Urinary bladder (tissue), 4 donors: ENCODE measurements around the gene ADAM17. TPM values are rescaled to one million over a fixed set of nuclear protein-coding genes. Genes with fewer than 3 reads are reported as not detected.

Source experiments
- DNase-seq: peaks from one replicate; pipeline ENCODE4 v3.0.0-alpha.2; 2015; ENCODE audit errors: extremely low spot score
- H3K27ac ChIP-seq: one replicate; pipeline ENCODE4 v1.5.1; 2013; ENCODE audit warnings: low read depth, mild to moderate bottlenecking, moderate library complexity
- H3K36me3 ChIP-seq: one replicate; pipeline ENCODE4 v1.6.1; 2013; ENCODE audit warnings: mild to moderate bottlenecking, moderate library complexity; ENCODE audit not compliant: insufficient read depth
- H3K4me1 ChIP-seq: one replicate; pipeline ENCODE4 v1.6.1; 2013; ENCODE audit warnings: mild to moderate bottlenecking, moderate library complexity; ENCODE audit not compliant: insufficient read depth
- H3K4me3 ChIP-seq: one replicate; pipeline ENCODE4 v1.5.1; 2013; ENCODE audit warnings: low read depth, low read length
- WGBS: extraction: QIAGEN DNeasy Blood & Tissue Kit; methylation state at CpG from one replicate; pipeline ENCODE4 v1.1.7; 2013; 5-methylcytosine and 5-hydroxymethylcytosine counted together
- polyA plus RNA-seq: library from polyadenylated mRNA; stranded (reverse); fragments of 200-250 nt; gene quantifications from one replicate; pipeline ENCODE4 v1.2.3, GENCODE V29; 2013
- total RNA-seq: library from RNA; depleted of rRNA; stranded (reverse); fragments of >200 nt; gene quantifications from one replicate; pipeline ENCODE4 v1.2.3, GENCODE V29; 2014
- donor health status: healthy with polysubstance abuse.
- donor health status: healthy.

Gene ADAM17
- total and polyA plus RNA-seq, 2 donors: 10.4 to 40.0 TPM

GRCh38 chr2:9462886-9463697, 92.5 kb downstream of the ADAM17 start:
- peaks cover 2% of the 10 kb centered on the region for H3K36me3 ChIP-seq
- no peaks in the 10 kb centered on the region for H3K4me1 ChIP-seq
- no peak overlapping the region for H3K27ac ChIP-seq
- DNase-seq: no peak
- 72% methylated on average over 6 of the region's 6 CpGs for WGBS
- no peak overlapping the region for H3K4me3 ChIP-seq

GRCh38 chr2:9462313-9462712, 93.3 kb downstream of the ADAM17 start:
- no peak for DNase-seq
- WGBS: 89% methylated on average over 5 of the region's 5 CpGs
- Histone ChIP-seq H3K4me3 (no peak overlapping the region), H3K36me3 (peaks cover 2% of the 10 kb centered on the region), H3K4me1 (no peaks in the 10 kb centered on the region), H3K27ac (no peak overlapping the region)

- peaks cover 2% of the 10 kb centered on the region for H3K36me3 ChIP-seq
- H3K4me3 ChIP-seq: no peak overlapping the region
- DNase-seq: no peak
- no peak overlapping the region for H3K27ac ChIP-seq
- WGBS: 86% methylated on average over 3 of the region's 3 CpGs
- no peaks in the 10 kb centered on the region for H3K4me1 ChIP-seq
Measured at GRCh38 chr2:9461079-9461478, 94.6 kb downstream of the ADAM17 start.

GRCh38 chr2:9460441-9461017, 95.1 kb downstream of the ADAM17 start:
- DNase-seq: no peak
- 93% methylated on average over 3 of the region's 3 CpGs for WGBS
- Histone ChIP-seq H3K4me3 (no peak overlapping the region), H3K36me3 (peaks cover 2% of the 10 kb centered on the region), H3K4me1 (no peaks in the 10 kb centered on the region), H3K27ac (no peak overlapping the region)

- peaks cover 4% of the 10 kb centered on the region for H3K36me3 ChIP-seq
- 95% methylated on average over 1 of the region's 1 CpG for WGBS
- no peaks in the 10 kb centered on the region for H3K4me1 ChIP-seq
- H3K4me3 ChIP-seq: no peak overlapping the region
- H3K27ac ChIP-seq: no peak overlapping the region
- DNase-seq: no peak
Measured at GRCh38 chr2:9451231-9451630, 104.4 kb downstream of the ADAM17 start.

GRCh38 chr2:9445089-9445488, 110.5 kb downstream of the ADAM17 start:
- DNase-seq: no peak
- Histone ChIP-seq H3K27ac (no peak overlapping the region), H3K4me3 (no peak overlapping the region), H3K4me1 (no peaks in the 10 kb centered on the region), H3K36me3 (peaks cover 4% of the 10 kb centered on the region)
- 86% methylated on average over 7 of the region's 7 CpGs for WGBS

GRCh38 chr2:9443526-9443925, 112.1 kb downstream of the ADAM17 start:
- H3K4me1 ChIP-seq: no peaks in the 10 kb centered on the region
- no peak overlapping the region for H3K27ac ChIP-seq
- WGBS: 89% methylated on average over 5 of the region's 5 CpGs
- H3K36me3 ChIP-seq: peaks cover 4% of the 10 kb centered on the region
- no peak for DNase-seq
- no peak overlapping the region for H3K4me3 ChIP-seq

- peaks cover 1% of the 10 kb centered on the region for H3K36me3 ChIP-seq
- WGBS: 64% methylated on average over 3 of the region's 3 CpGs
- DNase-seq: no peak
- H3K4me3 ChIP-seq: no peak overlapping the region
- H3K4me1 ChIP-seq: no peaks in the 10 kb centered on the region
- H3K27ac ChIP-seq: no peak overlapping the region
Measured at GRCh38 chr2:9441556-9441955, 114.1 kb downstream of the ADAM17 start.

- WGBS: 79% methylated on average over 1 of the region's 1 CpG
- peaks cover 3% of the 10 kb centered on the region for H3K36me3 ChIP-seq
- no peaks in the 10 kb centered on the region for H3K4me1 ChIP-seq
- no peak for DNase-seq
- H3K4me3 ChIP-seq: no peak overlapping the region
- no peak overlapping the region for H3K27ac ChIP-seq
Measured at GRCh38 chr2:9440058-9440727, 115.4 kb downstream of the ADAM17 start.

- H3K27ac ChIP-seq: no peak overlapping the region
- no peak overlapping the region for H3K4me3 ChIP-seq
- peaks cover 3% of the 10 kb centered on the region for H3K36me3 ChIP-seq
- no peak for DNase-seq
- H3K4me1 ChIP-seq: no peaks in the 10 kb centered on the region
- WGBS: 98% methylated on average over 1 of the region's 1 CpG
Measured at GRCh38 chr2:9439536-9439935, 116.1 kb downstream of the ADAM17 start.

Other genes starting within 250 kb of the ADAM17 start
- gene ITGB1BP1, start 132.3 kb downstream of the ADAM17 start, total RNA-seq: 42.0 TPM
- 80.2 TPM for gene ITGB1BP1, start 132.3 kb downstream of the ADAM17 start, polyA plus RNA-seq
- 45.2 TPM for gene CPSF3, start 132.2 kb downstream of the ADAM17 start, total RNA-seq
- 16.6 TPM for gene CPSF3, start 132.2 kb downstream of the ADAM17 start, polyA plus RNA-seq
- 40.0 TPM for gene IAH1, start 81.3 kb downstream of the ADAM17 start, total RNA-seq
- 56.3 TPM for gene IAH1, start 81.3 kb downstream of the ADAM17 start, polyA plus RNA-seq
- gene YWHAQ, start 75.2 kb upstream of the ADAM17 start, total RNA-seq: 346 TPM
- 280 TPM for gene YWHAQ, start 75.2 kb upstream of the ADAM17 start, polyA plus RNA-seq